A673 (cell line): ENCODE data around the gene EML3.

Source experiments
- CTCF ChIP-seq: fragments of 300-800, 200-600 bp; sonication (generic); conservative IDR thresholded peaks from 2 replicates; pipeline ENCODE4 v1.5.1; 2017; ENCODE audit warnings: low read depth, mild to moderate bottlenecking, antibody characterized with exemption, low read length, moderate library complexity, mixed read lengths
- EZH2 ChIP-seq: fragments of 200-600 bp; sonication (generic); IDR thresholded peaks from 2 replicates; pipeline ENCODE4 v1.6.1; 2017; ENCODE audit warnings: borderline replicate concordance, low read depth, mild to moderate bottlenecking, mixed read lengths, antibody characterized with exemption, low read length; ENCODE audit not compliant: poor library complexity, severe bottlenecking

- no peak for TF ChIP-seq CTCF
- no peak for TF ChIP-seq EZH2
These were observed 36.7 kb downstream of the EML3 start for GRCh38 chr11:62575837-62576236.
